CD4-positive, alpha-beta memory T cell (primary cell): Measurements from ENCODE around the gene TMF1. TPM values are rescaled to one million over a fixed set of nuclear protein-coding genes. Genes with fewer than 3 reads are reported as not detected.

Experiments
- CTCF ChIA-PET: fragments of 350-600 bp; sonication (Branson Sonifier 250); formaldehyde crosslinking; loops from one replicate; lab custom pipeline; 2021; ENCODE audit warnings: inconsistent platforms; ENCODE audit not compliant: partially characterized antibody; lab: Charles Lee
- POLR2A ChIA-PET: fragments of 350-600 bp; sonication (Branson Sonifier 250); formaldehyde crosslinking; loops from one replicate; lab custom pipeline; 2021; ENCODE audit not compliant: partially characterized antibody; lab: Charles Lee
- DNase-seq, 5 donors: peaks; one replicate each; pipeline versions ENCODE4 v3.0.0 to v3.0.0-alpha.2; 2020 to 2022; ENCODE audit warnings: mixed read lengths in 1 of 5
- H3K27ac ChIP-seq: one replicate; pipeline ENCODE4 v1.7.0; 2013; ENCODE audit warnings: low read depth, low read length
- H3K27me3 ChIP-seq: 2 replicates; pipeline ENCODE4 v1.7.0; 2013; ENCODE audit warnings: mild to moderate bottlenecking, low read length, moderate library complexity; ENCODE audit not compliant: insufficient read depth
- H3K36me3 ChIP-seq: 2 replicates; pipeline ENCODE4 v1.7.0; 2013; ENCODE audit warnings: mild to moderate bottlenecking, low read length, moderate library complexity; ENCODE audit not compliant: insufficient read depth
- H3K4me1 ChIP-seq: 2 replicates; pipeline ENCODE4 v1.7.0; 2013; ENCODE audit warnings: mild to moderate bottlenecking, low read length, moderate library complexity; ENCODE audit not compliant: insufficient read depth
- H3K4me3 ChIP-seq, 2 donors: one replicate each; pipeline ENCODE4 v1.7.0; 2013; ENCODE audit warnings: low read length in 2 of 2, mild to moderate bottlenecking in 1 of 2
- H3K9me3 ChIP-seq, 2 donors: one replicate each; pipeline ENCODE4 v1.7.0; 2013; ENCODE audit warnings: low read length in 2 of 2, control low read depth in 1 of 2; ENCODE audit not compliant: control insufficient read depth in 1 of 2
- H3K27ac Mint-ChIP-seq, 7 donors: one replicate each; pipeline ENCODE4 v1.8.0; 2020 to 2021; ENCODE audit warnings: mixed read lengths in 7 of 7, mild to moderate bottlenecking in 6 of 7, inconsistent platforms in 3 of 7, moderate library complexity in 3 of 7
- H3K27me3 Mint-ChIP-seq, 2 donors: one replicate each; pipeline ENCODE4 v1.8.0; 2020 to 2021; ENCODE audit warnings: mixed read lengths in 2 of 2
- H3K36me3 Mint-ChIP-seq, 2 donors: one replicate each; pipeline ENCODE4 v1.8.0; 2020 to 2021; ENCODE audit warnings: mixed read lengths in 2 of 2, inconsistent platforms in 1 of 2, mild to moderate bottlenecking in 1 of 2
- H3K4me1 Mint-ChIP-seq, 4 donors: one replicate each; pipeline ENCODE4 v1.8.0; 2020 to 2021; ENCODE audit warnings: mixed read lengths in 4 of 4, mild to moderate bottlenecking in 1 of 4
- H3K4me3 Mint-ChIP-seq, 8 donors: one replicate each; pipeline ENCODE4 v1.8.0; 2020 to 2021; ENCODE audit warnings: mixed read lengths in 8 of 8, mild to moderate bottlenecking in 7 of 8, moderate library complexity in 6 of 8, inconsistent platforms in 3 of 8
- H3K9me3 Mint-ChIP-seq, 8 donors: one replicate each; pipeline ENCODE4 v1.8.0; 2020 to 2021; ENCODE audit warnings: mixed read lengths in 8 of 8, mild to moderate bottlenecking in 5 of 8, inconsistent platforms in 3 of 8, moderate library complexity in 1 of 8
- intact Hi-C: fragments of 100-400 bp; cut with micrococcal nuclease; formaldehyde crosslinking; loops from one replicate; pipeline ENCODE4 v1.15.1; 2023
- polyA plus RNA-seq, 2 donors: library from polyadenylated mRNA; unstranded; fragments of 300-500 nt; fragmentation: Illumina TruSeq; gene quantifications; one replicate each; pipeline ENCODE4 v1.2.3, GENCODE V29; 2021
- total RNA-seq, 2 experiments: library from RNA; stranded (reverse); gene quantifications; one replicate each; pipeline ENCODE4 v1.2.3, GENCODE V29; 2021

TMF1 gene
- total and polyA plus RNA-seq, 4 experiments from 2014 or later, result 42.8 to 61.0 (median 50.8) TPM

GRCh38 chr3:69094467-69095205 is 42.5 kb upstream of the TMF1 start:
- ChIA-PET POLR2A (interaction anchor here (1.2 to 18.6 kb wide), 7 partner anchors 10 to 82 kb away, joined by 3 to 287 read pairs (median 9); partner anchors contain the start of genes ARL6IP5, EOGT, TMF1 and UBA3), CTCF (interaction anchor here (1.0 to 5.5 kb wide), 8 partner anchors 9 to 42 kb away, joined by 3 to 27 read pairs (median 4); partner anchors contain the start of genes ARL6IP5, LMOD3 and TMF1)
- peak overlapping the region; percentile 44 to 98 (median 76) for H3K4me3 Mint-ChIP-seq
- H3K36me3 Mint-ChIP-seq, result peaks cover 24 to 56% of the 10 kb centered on the region in 2 donors
- no peaks in the 10 kb centered on the region for H3K9me3 Mint-ChIP-seq
- peak overlapping the region; percentile 85 to 97 (median 94) for H3K27ac Mint-ChIP-seq
- H3K27me3 Mint-ChIP-seq, result no peaks in the 10 kb centered on the region
- H3K4me3 ChIP-seq, result peak overlapping the region in 1 of 2 donors; percentile 19
- H3K27ac ChIP-seq, result peak overlapping the region; percentile 65
- intact Hi-C loops, result loop anchor here (1.0 to 2.0 kb wide), 2 partner anchors 10 to 14 kb away; no protein-coding TSS in a partner anchor
- peaks cover 3% of the 10 kb centered on the region for H3K36me3 ChIP-seq
- no peaks in the 10 kb centered on the region for H3K27me3 ChIP-seq
- peak in 1 of 5 donors; percentile 59 for DNase-seq
- H3K4me1 Mint-ChIP-seq, result peaks cover 62 to 95% (median 80%) of the 10 kb centered on the region in 4 donors
- peaks cover 92% of the 10 kb centered on the region for H3K4me1 ChIP-seq
- no peaks in the 10 kb centered on the region for H3K9me3 ChIP-seq

GRCh38 chr3:69092030-69092516 is 39.9 kb upstream of the TMF1 start:
- Histone ChIP-seq H3K4me3 (peak overlapping the region; percentile 2 to 36), H3K9me3 (no peaks in the 10 kb centered on the region), H3K27ac (peak overlapping the region; percentile 65), H3K36me3 (peaks cover 4% of the 10 kb centered on the region), H3K4me1 (peaks cover 98% of the 10 kb centered on the region), H3K27me3 (no peaks in the 10 kb centered on the region)
- intact Hi-C loops, result loop anchor here (1.0 kb wide), 2 partner anchors 8 to 12 kb away; partner anchors contain the start of genes ARL6IP5 and UBA3
- ChIA-PET CTCF (interaction anchor here (0.7 to 2.1 kb wide), 12 partner anchors 9 to 78 kb away, joined by 3 to 10 read pairs (median 3); partner anchors contain the start of gene EOGT), POLR2A (interaction anchor here (0.7 to 18.6 kb wide), 14 partner anchors 7 to 48 kb away, joined by 3 to 287 read pairs (median 7); partner anchors contain the start of genes ARL6IP5, TMF1 and UBA3)
- DNase-seq, result peak; percentile 50 to 60 (median 57)
- H3K4me3 Mint-ChIP-seq, result peak overlapping the region; percentile 64 to 98 (median 86)
- peaks cover 66 to 92% (median 80%) of the 10 kb centered on the region in 4 donors for H3K4me1 Mint-ChIP-seq
- H3K9me3 Mint-ChIP-seq, result no peaks in the 10 kb centered on the region
- H3K36me3 Mint-ChIP-seq, result peaks cover 23 to 53% of the 10 kb centered on the region in 2 donors
- peak overlapping the region; percentile 85 to 97 (median 94) for H3K27ac Mint-ChIP-seq
- H3K27me3 Mint-ChIP-seq, result no peaks in the 10 kb centered on the region

GRCh38 chr3:69091389-69092029 is 39.4 kb upstream of the TMF1 start:
- peak overlapping the region; percentile 64 to 98 (median 86) for H3K4me3 Mint-ChIP-seq
- H3K4me1 Mint-ChIP-seq, result peaks cover 65 to 86% (median 75%) of the 10 kb centered on the region in 4 donors
- peak overlapping the region; percentile 26 to 36 for H3K4me3 ChIP-seq
- no peaks in the 10 kb centered on the region for H3K27me3 Mint-ChIP-seq
- no peaks in the 10 kb centered on the region for H3K27me3 ChIP-seq
- peak overlapping the region; percentile 65 for H3K27ac ChIP-seq
- intact Hi-C loops, result loop anchor here (1.0 kb wide), 2 partner anchors 7 to 11 kb away; partner anchors contain the start of genes ARL6IP5 and UBA3
- peaks cover 94% of the 10 kb centered on the region for H3K4me1 ChIP-seq
- CTCF ChIA-PET, result interaction anchor here (0.9 to 2.1 kb wide), 8 partner anchors 8 to 71 kb away, joined by 3 to 10 read pairs (median 4); no protein-coding TSS in a partner anchor
- no peaks in the 10 kb centered on the region for H3K9me3 ChIP-seq
- peak overlapping the region; percentile 85 to 97 (median 94) for H3K27ac Mint-ChIP-seq
- no peak for DNase-seq
- H3K9me3 Mint-ChIP-seq, result no peaks in the 10 kb centered on the region
- peaks cover 23 to 52% of the 10 kb centered on the region in 2 donors for H3K36me3 Mint-ChIP-seq
- peaks cover 4% of the 10 kb centered on the region for H3K36me3 ChIP-seq
- POLR2A ChIA-PET, result interaction anchor here (0.7 to 18.6 kb wide), 13 partner anchors 8 to 47 kb away, joined by 3 to 287 read pairs (median 7); partner anchors contain the start of genes ARL6IP5, TMF1 and UBA3

GRCh38 chr3:69090021-69090420 is 37.9 kb upstream of the TMF1 start:
- no peaks in the 10 kb centered on the region for H3K27me3 ChIP-seq
- no peaks in the 10 kb centered on the region for H3K27me3 Mint-ChIP-seq
- peaks cover 57 to 81% (median 64%) of the 10 kb centered on the region in 4 donors for H3K4me1 Mint-ChIP-seq
- ChIA-PET CTCF (interaction anchor here (1.2 kb wide), 3 partner anchors 9 to 16 kb away, joined by 3 to 4 read pairs (median 4); no protein-coding TSS in a partner anchor), POLR2A (interaction anchor here (1.3 to 18.6 kb wide), 4 partner anchors 7 to 38 kb away, joined by 3 to 287 read pairs (median 162); partner anchors contain the start of genes ARL6IP5, TMF1 and UBA3)
- peaks cover 21 to 56% of the 10 kb centered on the region in 2 donors for H3K36me3 Mint-ChIP-seq
- H3K27ac Mint-ChIP-seq, result peak overlapping the region; percentile 72 to 94 (median 88)
- peaks cover 79% of the 10 kb centered on the region for H3K4me1 ChIP-seq
- H3K9me3 ChIP-seq, result no peaks in the 10 kb centered on the region
- H3K4me3 ChIP-seq, result no peak overlapping the region
- peak overlapping the region; percentile 22 to 99 (median 91) for H3K4me3 Mint-ChIP-seq
- no peak for DNase-seq
- intact Hi-C loops, result loop anchor here (1.0 kb wide), 1 partner anchor 8 kb away; no protein-coding TSS in a partner anchor
- H3K36me3 ChIP-seq, result peaks cover 4% of the 10 kb centered on the region
- H3K9me3 Mint-ChIP-seq, result no peaks in the 10 kb centered on the region
- peak overlapping the region; percentile 65 for H3K27ac ChIP-seq

- Histone ChIP-seq H3K27me3 (no peaks in the 10 kb centered on the region), H3K27ac (peak overlapping the region; percentile 65), H3K36me3 (peaks cover 4% of the 10 kb centered on the region), H3K4me3 (peak overlapping the region; percentile 25 to 32), H3K4me1 (peaks cover 76% of the 10 kb centered on the region), H3K9me3 (no peaks in the 10 kb centered on the region)
- Mint-ChIP-seq H3K9me3 (no peaks in the 10 kb centered on the region), H3K4me1 (peaks cover 55 to 80% (median 63%) of the 10 kb centered on the region in 4 donors), H3K4me3 (peak overlapping the region; percentile 84 to 99 (median 94)), H3K27ac (peak overlapping the region; percentile 85 to 97 (median 91)), H3K27me3 (no peaks in the 10 kb centered on the region), H3K36me3 (peaks cover 21 to 46% of the 10 kb centered on the region in 2 donors)
- intact Hi-C loops, result no loop called here
- CTCF ChIA-PET, result interaction anchor here (1.5 to 3.5 kb wide), 3 partner anchors 23 to 33 kb away, joined by 4 to 17 read pairs (median 4); no protein-coding TSS in a partner anchor
- DNase-seq, result no peak
- POLR2A ChIA-PET, result interaction anchor here (0.7 to 18.6 kb wide), 5 partner anchors 5 to 112 kb away, joined by 3 to 287 read pairs (median 117); partner anchors contain the start of genes ARL6IP5, TMF1 and UBA3
These were observed 35.9 kb upstream of the TMF1 start for GRCh38 chr3:69088063-69088462.
